Aorta (tissue), 5 donors: Measurements from ENCODE around the gene NPIPA5. TPM values are rescaled to one million over a fixed set of nuclear protein-coding genes. Genes with fewer than 3 reads are reported as not detected.
"Not testable (repeated sequence)": the region's sequence is repeated elsewhere in the genome, so short reads cannot be mapped to it uniquely, and the experiment has no call there.

ENCODE experiments used
- ATAC-seq: fragments of 200-7000 bp; cut with Tn5 transposase; one replicate; pipeline ENCODE4 v1.9.1; 2022; ENCODE audit warnings: moderate library complexity; ENCODE audit not compliant: low FRiP score
- DNase-seq, 2 donors: peaks; one replicate each; pipeline ENCODE4 v3.0.0-alpha.2; 2020
- H3K27ac ChIP-seq, 2 donors: one replicate each; pipeline ENCODE4 v1.5.1; 2013; ENCODE audit warnings: low read length in 2 of 2, mild to moderate bottlenecking in 2 of 2, moderate library complexity in 2 of 2, control low read depth in 1 of 2, inconsistent platforms in 1 of 2, low read depth in 1 of 2
- H3K27me3 ChIP-seq, 2 donors: one replicate each; pipeline ENCODE4 v1.6.1; 2013; ENCODE audit warnings: control low read depth in 1 of 2, low read length in 1 of 2, mild to moderate bottlenecking in 1 of 2, moderate library complexity in 1 of 2; ENCODE audit not compliant: insufficient read depth in 2 of 2, control insufficient read depth in 1 of 2
- H3K36me3 ChIP-seq, 2 donors: one replicate each; pipeline ENCODE4 v1.6.1; 2013; ENCODE audit warnings: control low read depth in 1 of 2, low read length in 1 of 2, mild to moderate bottlenecking in 1 of 2; ENCODE audit not compliant: insufficient read depth in 2 of 2, control insufficient read depth in 1 of 2
- H3K4me1 ChIP-seq, 2 donors: one replicate each; pipeline ENCODE4 v1.6.1; 2013; ENCODE audit warnings: low read length in 2 of 2, control low read depth in 1 of 2, mild to moderate bottlenecking in 1 of 2, moderate library complexity in 1 of 2; ENCODE audit not compliant: insufficient read depth in 2 of 2, control insufficient read depth in 1 of 2
- H3K4me3 ChIP-seq, 2 donors: one replicate each; pipeline ENCODE4 v1.5.1; 2013; ENCODE audit warnings: low read length in 2 of 2, control low read depth in 1 of 2, mild to moderate bottlenecking in 1 of 2
- H3K9me3 ChIP-seq: one replicate; pipeline ENCODE4 v1.6.1; 2013; ENCODE audit warnings: mild to moderate bottlenecking, low read length; ENCODE audit not compliant: control insufficient read depth
- WGBS, 2 donors: extraction: QIAGEN DNeasy Blood & Tissue Kit; methylation state at CpG; one replicate each; pipeline ENCODE4 v1.1.7; 2013; 5-methylcytosine and 5-hydroxymethylcytosine counted together
- intact Hi-C, 2 donors: fragments of 100-400 bp; cut with DNase I; formaldehyde crosslinking; loops; one replicate each; pipeline versions ENCODE4 v1.14.2 to v1.15.0; 2022
- polyA plus RNA-seq, 2 donors: library from polyadenylated mRNA; stranded (reverse); fragments of 200-250 nt; gene quantifications; one replicate each; pipeline ENCODE4 v1.2.3, GENCODE V29; 2013
- total RNA-seq, 2 donors: library from RNA; stranded (reverse); fragmentation: NEBNext Ultra II Directional; extraction: Animal tissue kit (Norgen Biotek cat#: 25700); gene quantifications; one replicate each; pipeline ENCODE4 v1.2.1, GENCODE V29; 2021
- donor health status: healthy with polysubstance abuse.
- donor health status: Bipolar disorder and iron deficiency.
- donor health status: DM: no; HTN: no; CAD: no.
- donor health status: DM: no; HTN: no; CAD: no.
- donor health status: DM: yes; HTN: yes; CAD: no.

Gene NPIPA5
- total and polyA plus RNA-seq, 4 donors, result 3.8 to 93.0 (median 17.4) TPM

DNA sequence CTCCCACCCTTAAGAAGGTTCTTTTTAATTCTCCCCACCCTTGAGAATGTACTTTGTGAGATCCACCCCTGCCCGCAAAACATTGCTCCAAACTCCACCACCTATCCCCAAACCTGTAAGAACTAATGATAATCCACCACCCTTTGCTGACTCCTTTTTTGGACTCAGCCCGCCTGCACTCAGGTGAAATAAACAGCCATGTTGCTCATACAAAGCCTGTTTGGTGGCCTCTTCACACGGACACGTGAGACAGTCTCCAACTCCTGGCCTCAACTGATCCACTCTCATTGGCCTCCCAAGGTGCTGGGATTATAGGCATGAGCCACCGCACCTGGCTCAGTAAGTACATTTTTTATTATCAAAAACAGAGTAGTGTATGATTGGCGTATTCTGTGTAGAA, 31.4 kb upstream of the NPIPA5 start:
- 95 to 97% methylated on average over 6 of the region's 6 CpGs for WGBS, 2 donors
- DNase-seq, H3K36me3 ChIP-seq, H3K27me3 ChIP-seq, H3K9me3 ChIP-seq, ATAC-seq, intact Hi-C loops, H3K4me3 ChIP-seq, H3K4me1 ChIP-seq, H3K27ac ChIP-seq: not testable (repeated sequence)

- H3K27ac ChIP-seq, H3K4me1 ChIP-seq, H3K9me3 ChIP-seq, H3K4me3 ChIP-seq, DNase-seq, H3K36me3 ChIP-seq, H3K27me3 ChIP-seq, ATAC-seq, intact Hi-C loops: not testable (repeated sequence)
- WGBS, 2 donors, result 77 to 84% methylated on average over 4 of the region's 4 CpGs
These were observed 29.7 kb upstream of the NPIPA5 start for GRCh38 chr16:15407756-15408155.

DNA sequence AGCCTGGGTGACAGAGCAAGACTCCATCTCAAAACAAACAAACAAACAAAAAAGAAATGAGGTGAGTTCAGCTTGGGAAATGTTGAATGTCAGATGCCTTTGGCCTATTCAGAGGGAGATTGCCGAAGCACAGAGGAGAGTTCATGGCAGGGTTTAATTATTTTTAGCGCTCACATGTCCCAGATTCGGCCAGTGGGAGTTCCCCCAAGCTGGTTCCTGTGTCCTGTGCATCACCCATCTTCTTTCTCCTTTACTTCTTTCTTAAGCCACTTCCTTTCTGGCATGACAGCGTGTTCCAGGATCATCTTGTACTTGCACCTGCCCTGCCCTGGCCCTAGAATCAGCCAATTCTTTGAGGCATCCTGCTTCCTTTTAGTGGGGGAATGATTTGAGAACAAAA, 26.7 kb upstream of the NPIPA5 start:
- H3K4me1 ChIP-seq, result no peaks in the 10 kb centered on the region
- H3K27ac ChIP-seq, result no peak overlapping the region
- DNase-seq, result no peak
- H3K4me3 ChIP-seq, result no peak overlapping the region
- H3K36me3 ChIP-seq, result no peaks in the 10 kb centered on the region
- no peak for ATAC-seq
- 72 to 88% methylated on average over 4 of the region's 4 CpGs for WGBS, 2 donors
- no peaks in the 10 kb centered on the region for H3K27me3 ChIP-seq
- no peaks in the 10 kb centered on the region for H3K9me3 ChIP-seq
- intact Hi-C loops, result no loop called here

GRCh38 chr16:15404091-15404490, 26.0 kb upstream of the NPIPA5 start:
- DNase-seq, H3K27me3 ChIP-seq, H3K9me3 ChIP-seq, ATAC-seq, H3K36me3 ChIP-seq, H3K4me3 ChIP-seq, H3K27ac ChIP-seq, intact Hi-C loops, H3K4me1 ChIP-seq: not testable (repeated sequence)
- WGBS, 2 donors, result 96 to 98% methylated on average over 3 of the region's 3 CpGs

DNA sequence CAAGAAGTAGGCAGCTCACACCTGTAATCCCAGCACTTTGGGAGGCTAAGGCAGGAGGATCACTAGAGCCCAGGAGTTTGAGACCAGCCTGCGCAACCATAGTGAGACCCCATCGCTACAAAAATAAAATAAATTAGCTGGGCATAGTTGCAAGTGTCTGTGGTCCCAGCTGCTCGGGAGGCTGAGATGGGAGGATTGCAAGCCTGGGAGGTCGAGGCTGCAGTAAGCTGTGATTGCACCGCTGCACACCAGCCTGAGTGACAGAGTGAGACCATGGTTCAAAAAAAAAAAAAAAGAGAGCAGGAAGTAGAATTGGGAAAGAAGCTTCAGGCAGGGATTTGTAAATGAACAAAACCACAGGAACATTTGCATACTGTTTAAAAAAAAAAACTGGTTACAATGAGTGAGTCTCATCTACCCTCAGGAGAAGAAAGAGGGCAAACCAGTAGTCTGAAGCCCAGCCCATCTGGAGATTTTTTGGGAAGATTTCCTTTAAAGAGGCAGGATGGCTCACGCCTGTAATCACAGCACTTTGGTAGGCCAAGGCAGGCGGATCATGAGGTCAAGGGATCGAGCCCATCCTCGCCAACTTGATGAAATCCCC, 25.4 kb upstream of the NPIPA5 start:
- intact Hi-C loops, result no loop called here
- Histone ChIP-seq H3K9me3 (no peaks in the 10 kb centered on the region), H3K36me3 (no peaks in the 10 kb centered on the region), H3K27me3 (no peaks in the 10 kb centered on the region), H3K4me3 (no peak overlapping the region), H3K27ac (no peak overlapping the region), H3K4me1 (no peaks in the 10 kb centered on the region)
- WGBS, 2 donors, result 97 to 98% methylated on average over 9 of the region's 9 CpGs
- no peak for ATAC-seq
- DNase-seq, result no peak

DNA sequence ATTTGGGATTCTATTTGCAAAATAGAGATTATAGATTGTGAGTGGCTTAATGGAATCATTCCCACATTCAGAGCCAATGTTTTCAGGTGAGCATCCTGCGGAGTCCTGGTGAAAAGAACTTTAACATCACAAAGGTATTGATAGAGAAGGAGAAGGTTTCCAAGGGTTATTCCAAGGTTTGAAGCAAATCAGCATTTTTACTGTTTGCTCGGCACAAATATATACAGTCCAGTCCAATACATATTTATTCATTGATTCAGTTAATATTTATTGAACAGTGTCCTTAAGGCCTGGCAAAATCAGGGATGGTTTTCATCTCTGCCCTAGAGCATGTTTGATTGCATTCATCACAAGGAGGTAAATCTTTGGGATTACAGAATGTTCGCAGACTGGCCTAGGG, 23.9 kb upstream of the NPIPA5 start:
- Histone ChIP-seq H3K36me3 (no peaks in the 10 kb centered on the region), H3K4me1 (no peaks in the 10 kb centered on the region), H3K27me3 (no peaks in the 10 kb centered on the region), H3K4me3 (no peak overlapping the region), H3K27ac (no peak overlapping the region), H3K9me3 (no peaks in the 10 kb centered on the region)
- 96 to 97% methylated on average over 3 of the region's 3 CpGs for WGBS, 2 donors
- no peak for DNase-seq
- intact Hi-C loops, result no loop called here
- no peak for ATAC-seq

- intact Hi-C loops, H3K27me3 ChIP-seq, DNase-seq, H3K4me1 ChIP-seq, H3K9me3 ChIP-seq, H3K27ac ChIP-seq, H3K4me3 ChIP-seq, ATAC-seq, H3K36me3 ChIP-seq: not testable (repeated sequence)
- 90 to 94% methylated on average over 6 of the region's 6 CpGs for WGBS, 2 donors
These were observed 22.2 kb upstream of the NPIPA5 start for GRCh38 chr16:15400314-15400713.

DNA sequence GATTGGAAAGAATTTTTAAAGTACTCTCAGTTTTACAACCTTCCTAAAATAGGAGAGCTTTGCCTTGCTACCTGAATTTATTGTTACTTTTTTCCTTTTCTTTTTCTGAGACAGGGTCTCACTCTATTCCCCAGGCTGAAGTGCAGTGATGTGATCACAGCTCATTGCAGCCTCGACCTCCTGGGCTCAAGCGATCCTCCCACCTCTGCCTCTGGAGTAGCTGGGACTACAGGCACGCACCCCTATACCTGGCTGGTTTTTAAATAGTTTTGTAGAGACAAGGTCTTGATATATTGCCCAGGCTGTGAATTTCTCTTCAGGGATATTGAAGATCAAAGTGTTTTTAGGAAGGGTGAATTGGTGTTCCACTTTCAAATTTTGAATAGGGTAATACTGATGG, 21.2 kb upstream of the NPIPA5 start:
- intact Hi-C loops, result no loop called here
- DNase-seq (no peak), ATAC-seq (no peak)
- Histone ChIP-seq H3K4me1 (no peaks in the 10 kb centered on the region), H3K4me3 (no peak overlapping the region), H3K27ac (no peak overlapping the region), H3K9me3 (no peaks in the 10 kb centered on the region), H3K36me3 (no peaks in the 10 kb centered on the region), H3K27me3 (no peaks in the 10 kb centered on the region)
- 88 to 91% methylated on average over 3 of the region's 3 CpGs for WGBS, 2 donors

GRCh38 chr16:15398618-15399316, 20.7 kb upstream of the NPIPA5 start:
- intact Hi-C loops, result no loop called here
- Histone ChIP-seq H3K9me3 (no peaks in the 10 kb centered on the region), H3K4me3 (no peak overlapping the region), H3K27ac (no peak overlapping the region), H3K4me1 (no peaks in the 10 kb centered on the region), H3K36me3 (no peaks in the 10 kb centered on the region), H3K27me3 (no peaks in the 10 kb centered on the region)
- ATAC-seq (no peak), DNase-seq (no peak)
- WGBS, 2 donors, result 82 to 93% methylated on average over 14 of the region's 14 CpGs
